GM12875 (cell line): ENCODE data around the gene WNT2B.

Experiments
- H3K4me3 ChIP-seq: one replicate; pipeline ENCODE4 v1.5.1; 2011; ENCODE audit warnings: low read depth, low read length, control low read depth
- CTCF ChIP-seq: IDR thresholded peaks from 2 replicates; pipeline ENCODE4 v1.5.1; 2011; ENCODE audit warnings: low read depth, mild to moderate bottlenecking, control low read depth, inconsistent platforms, low read length, moderate library complexity, borderline replicate concordance; ENCODE audit not compliant: insufficient read depth

Gene WNT2B

GRCh38 chr1:112515311-112516009, 6.7 kb downstream of the WNT2B start:
- TF ChIP-seq CTCF = no peak
- no peak overlapping the region for H3K4me3 ChIP-seq

- TF ChIP-seq CTCF = no peak
- no peak overlapping the region for H3K4me3 ChIP-seq
These were observed 7.4 kb downstream of the WNT2B start for GRCh38 chr1:112516141-112516540.

GRCh38 chr1:112517231-112517630, 8.5 kb downstream of the WNT2B start:
- no peak overlapping the region for H3K4me3 ChIP-seq
- no peak for TF ChIP-seq CTCF

GRCh38 chr1:112517646-112518045, 8.9 kb downstream of the WNT2B start:
- no peak overlapping the region for H3K4me3 ChIP-seq
- TF ChIP-seq CTCF = no peak

- H3K4me3 ChIP-seq = no peak overlapping the region
- no peak for TF ChIP-seq CTCF
These were observed 9.4 kb downstream of the WNT2B start for GRCh38 chr1:112518186-112518585.

GRCh38 chr1:112520166-112520565, 11.4 kb downstream of the WNT2B start:
- H3K4me3 ChIP-seq = no peak overlapping the region
- TF ChIP-seq CTCF = no peak

GRCh38 chr1:112522621-112523020, 13.9 kb downstream of the WNT2B start:
- no peak for TF ChIP-seq CTCF
- no peak overlapping the region for H3K4me3 ChIP-seq
